ENCODE results near the gene RABGEF1. TPM values are rescaled to one million over a fixed set of nuclear protein-coding genes. Genes with fewer than 3 reads are reported as not detected.

Gene RABGEF1
- total and polyA plus RNA-seq, 9 of the 15 experiments (the other 6 are each of a cell fraction or from before 2014, with no cell fraction given) = 7.0 to 29.3 (median 20.5) TPM

DNA sequence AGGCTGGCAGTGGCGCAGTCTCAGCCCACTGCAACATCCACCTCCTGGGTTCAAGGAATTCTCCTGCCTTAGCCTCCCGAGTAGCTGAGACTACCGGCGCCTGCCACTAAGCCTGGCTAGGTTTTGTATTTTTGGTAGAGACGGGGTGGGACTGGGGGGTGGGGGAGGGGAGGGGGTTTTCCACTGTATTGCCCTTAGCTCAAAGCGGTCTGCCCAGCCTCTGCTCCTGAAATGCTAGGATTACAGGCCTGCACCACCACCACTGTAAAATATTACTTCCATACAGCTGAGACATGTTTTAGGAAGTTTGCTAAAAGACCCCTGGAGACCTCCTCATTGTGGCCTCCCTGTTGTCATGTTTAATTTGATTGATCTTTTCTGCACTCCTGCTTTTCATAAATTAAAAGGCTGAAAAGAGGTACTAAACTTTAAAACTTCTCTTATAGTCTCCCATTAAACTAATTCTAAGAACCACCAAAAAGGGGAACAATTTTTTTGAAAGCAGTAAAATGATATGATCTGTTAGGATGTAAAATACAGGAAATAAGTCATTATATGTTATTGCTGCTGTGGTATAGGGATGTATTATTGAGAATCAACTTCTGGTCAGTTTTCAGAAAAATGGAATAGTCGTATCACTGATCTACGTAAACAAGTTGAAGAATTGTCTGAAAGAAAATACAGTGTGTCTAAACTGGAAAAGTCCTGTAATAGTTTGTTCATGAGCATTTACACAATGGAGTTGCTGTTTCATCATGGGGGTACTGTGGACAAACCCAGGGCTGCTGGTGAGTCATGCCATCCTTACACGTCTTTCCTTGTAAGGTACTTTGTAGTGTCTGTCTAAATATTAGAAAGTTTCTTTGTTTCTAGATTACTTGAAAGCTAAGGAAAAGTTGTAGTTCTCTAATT is 107.6 kb downstream of the RABGEF1 start (continued):
- TF ChIP-seq, protein P1, sequence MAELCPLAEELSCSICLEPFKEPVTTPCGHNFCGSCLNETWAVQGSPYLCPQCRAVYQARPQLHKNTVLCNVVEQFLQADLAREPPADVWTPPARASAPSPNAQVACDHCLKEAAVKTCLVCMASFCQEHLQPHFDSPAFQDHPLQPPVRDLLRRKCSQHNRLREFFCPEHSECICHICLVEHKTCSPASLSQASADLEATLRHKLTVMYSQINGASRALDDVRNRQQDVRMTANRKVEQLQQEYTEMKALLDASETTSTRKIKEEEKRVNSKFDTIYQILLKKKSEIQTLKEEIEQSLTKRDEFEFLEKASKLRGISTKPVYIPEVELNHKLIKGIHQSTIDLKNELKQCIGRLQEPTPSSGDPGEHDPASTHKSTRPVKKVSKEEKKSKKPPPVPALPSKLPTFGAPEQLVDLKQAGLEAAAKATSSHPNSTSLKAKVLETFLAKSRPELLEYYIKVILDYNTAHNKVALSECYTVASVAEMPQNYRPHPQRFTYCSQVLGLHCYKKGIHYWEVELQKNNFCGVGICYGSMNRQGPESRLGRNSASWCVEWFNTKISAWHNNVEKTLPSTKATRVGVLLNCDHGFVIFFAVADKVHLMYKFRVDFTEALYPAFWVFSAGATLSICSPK (IDR thresholded peaks at IDR 0.05; ENCODE audit: borderline replicate concordance) = no peak
- TF ChIP-seq PTBP1 (IDR thresholded peaks at IDR 0.05; ENCODE audit: low read depth, low read length) = no peak
- TF ChIP-seq KDM4B (IDR thresholded peaks at IDR 0.05; ENCODE audit: borderline replicate concordance in 2 of 2, low read depth in 1 of 2) = no peak
- no peak for TF ChIP-seq L3MBTL2 (IDR thresholded peaks at IDR 0.05)
- TF ChIP-seq SRSF7 (optimal IDR thresholded peaks at IDR 0.05; ENCODE audit: low read depth, low read length) = no peak
- no peak for TF ChIP-seq CBFB (CRISPR knock-in tag; IDR thresholded peaks at IDR 0.05)
- TF ChIP-seq ZNF644 (tag; IDR thresholded peaks at IDR 0.05; ENCODE audit: low read depth) = 0 out of 2 replicates have a peak, but pooled peaks have one; percentile 46
- TF ChIP-seq PTRF (tag; IDR thresholded peaks at IDR 0.05) = 0 out of 2 replicates have a peak, but pooled peaks have one; percentile 29
- TF ChIP-seq ZNF239 (CRISPR knock-in tag; IDR thresholded peaks at IDR 0.05) = peak; percentile 43; the same call in 1 of the 2 replicates
- TF ChIP-seq TARDBP (IDR thresholded peaks at IDR 0.05) = no peak
- TF ChIP-seq ZNF311 (CRISPR knock-in tag; IDR thresholded peaks at IDR 0.05) = peak; percentile 84
